ENCODE measurements around the gene POLR2H.

DNA sequence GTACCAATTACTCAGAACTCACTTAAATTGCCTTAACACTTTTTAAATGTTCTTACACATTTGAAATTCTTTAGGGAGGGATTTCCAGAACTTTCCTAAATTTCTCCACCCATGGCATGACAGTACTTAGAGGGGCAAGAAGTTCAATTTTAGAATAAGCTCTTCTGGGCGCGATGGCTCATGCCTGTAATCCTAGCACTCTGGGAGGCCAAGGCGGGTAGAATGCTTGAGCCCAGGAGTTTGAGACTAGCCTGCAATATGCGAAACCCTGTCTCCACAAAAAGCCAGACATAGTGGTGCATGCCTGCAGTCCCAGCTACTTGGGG lies 13.5 kb upstream of the POLR2H start:
- TF ChIP-seq, protein P1, sequence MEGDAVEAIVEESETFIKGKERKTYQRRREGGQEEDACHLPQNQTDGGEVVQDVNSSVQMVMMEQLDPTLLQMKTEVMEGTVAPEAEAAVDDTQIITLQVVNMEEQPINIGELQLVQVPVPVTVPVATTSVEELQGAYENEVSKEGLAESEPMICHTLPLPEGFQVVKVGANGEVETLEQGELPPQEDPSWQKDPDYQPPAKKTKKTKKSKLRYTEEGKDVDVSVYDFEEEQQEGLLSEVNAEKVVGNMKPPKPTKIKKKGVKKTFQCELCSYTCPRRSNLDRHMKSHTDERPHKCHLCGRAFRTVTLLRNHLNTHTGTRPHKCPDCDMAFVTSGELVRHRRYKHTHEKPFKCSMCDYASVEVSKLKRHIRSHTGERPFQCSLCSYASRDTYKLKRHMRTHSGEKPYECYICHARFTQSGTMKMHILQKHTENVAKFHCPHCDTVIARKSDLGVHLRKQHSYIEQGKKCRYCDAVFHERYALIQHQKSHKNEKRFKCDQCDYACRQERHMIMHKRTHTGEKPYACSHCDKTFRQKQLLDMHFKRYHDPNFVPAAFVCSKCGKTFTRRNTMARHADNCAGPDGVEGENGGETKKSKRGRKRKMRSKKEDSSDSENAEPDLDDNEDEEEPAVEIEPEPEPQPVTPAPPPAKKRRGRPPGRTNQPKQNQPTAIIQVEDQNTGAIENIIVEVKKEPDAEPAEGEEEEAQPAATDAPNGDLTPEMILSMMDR (optimal IDR thresholded peaks at IDR 0.05 in 1 of 3, IDR thresholded peaks at IDR 0.05 in 1 of 3, conservative IDR thresholded peaks at IDR 0.05 in 1 of 3; ENCODE audit: extremely low read depth in 1 of 3, insufficient read depth in 2 of 3, low read length in 3 of 3) = no peak
- no peak for TF ChIP-seq EZH2 (IDR thresholded peaks at IDR 0.05; ENCODE audit: low read length)
